Immature natural killer cell (primary cell): ENCODE results near the gene ACAD8. TPM values are rescaled to one million over a fixed set of nuclear protein-coding genes. Genes with fewer than 3 reads are reported as not detected.
"Not testable (repeated sequence)": the region's sequence is repeated elsewhere in the genome, so short reads cannot be mapped to it uniquely, and the experiment has no call there.

Experiments
- DNase-seq, 3 donors: peaks; one replicate each; pipeline ENCODE4 v3.0.0; 2022; ENCODE audit warnings: mixed read lengths in 1 of 3
- H3K27ac Mint-ChIP-seq, 6 donors: one replicate each; pipeline ENCODE4 v1.8.0; 2020; ENCODE audit warnings: mixed read lengths in 6 of 6, mild to moderate bottlenecking in 5 of 6, inconsistent platforms in 4 of 6, moderate library complexity in 3 of 6
- H3K27me3 Mint-ChIP-seq, 3 donors: one replicate each; pipeline ENCODE4 v1.8.0; 2020 to 2021; ENCODE audit warnings: low read depth in 3 of 3, mild to moderate bottlenecking in 3 of 3, mixed read lengths in 3 of 3, moderate library complexity in 3 of 3, inconsistent platforms in 1 of 3
- H3K36me3 Mint-ChIP-seq, 3 donors: one replicate each; pipeline ENCODE4 v1.8.0; 2020; ENCODE audit warnings: mixed read lengths in 3 of 3, inconsistent platforms in 2 of 3, mild to moderate bottlenecking in 2 of 3
- H3K4me1 Mint-ChIP-seq, 2 donors: one replicate each; pipeline ENCODE4 v1.8.0; 2020; ENCODE audit warnings: inconsistent platforms in 2 of 2, mild to moderate bottlenecking in 2 of 2, mixed read lengths in 2 of 2, moderate library complexity in 1 of 2
- H3K4me3 Mint-ChIP-seq, 5 donors: one replicate each; pipeline ENCODE4 v1.8.0; 2020; ENCODE audit warnings: mild to moderate bottlenecking in 5 of 5, mixed read lengths in 5 of 5, inconsistent platforms in 3 of 5, moderate library complexity in 3 of 5
- H3K9me3 Mint-ChIP-seq, 6 donors: one replicate each; pipeline ENCODE4 v1.8.0; 2020; ENCODE audit warnings: mild to moderate bottlenecking in 6 of 6, mixed read lengths in 6 of 6, inconsistent platforms in 4 of 6, moderate library complexity in 3 of 6
- polyA plus RNA-seq, 3 donors: library from polyadenylated mRNA; unstranded; fragments of 300-500 nt; fragmentation: Illumina TruSeq; gene quantifications; one replicate each; pipeline ENCODE4 v1.2.3, GENCODE V29; 2021

ACAD8 gene
- polyA plus RNA-seq, 3 donors from 2014 or later: 16.3 to 34.4 (median 22.7) TPM

DNA sequence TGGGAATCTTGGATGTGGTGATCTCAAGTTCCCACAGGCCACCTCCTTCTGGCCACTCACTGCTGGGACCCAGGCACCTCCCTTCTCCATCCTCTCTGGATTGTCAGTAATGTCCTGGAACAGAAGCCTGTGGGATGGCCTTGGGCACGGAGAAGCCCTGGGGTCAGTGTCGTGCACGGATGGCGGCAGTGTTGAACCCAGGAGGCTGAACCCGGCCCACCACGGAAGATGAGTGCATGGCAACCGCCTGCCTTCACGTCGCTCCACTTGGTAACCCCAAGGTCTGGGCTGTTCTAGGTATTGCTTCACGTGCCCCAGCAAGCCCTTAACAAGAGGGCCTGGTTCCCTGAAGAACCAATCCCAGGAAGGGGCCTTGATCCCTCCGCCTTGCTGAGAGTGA, 7.3 kb upstream of the ACAD8 start:
- Mint-ChIP-seq H3K36me3 (peaks cover 24 to 56% (median 41%) of the 10 kb centered on the region in 3 donors), H3K4me1 (peaks cover 0 to 3% of the 10 kb centered on the region in 2 donors), H3K27me3 (no peaks in the 10 kb centered on the region), H3K27ac (no peak overlapping the region), H3K4me3 (no peak overlapping the region), H3K9me3 (no peaks in the 10 kb centered on the region)
- no peak for DNase-seq

DNA sequence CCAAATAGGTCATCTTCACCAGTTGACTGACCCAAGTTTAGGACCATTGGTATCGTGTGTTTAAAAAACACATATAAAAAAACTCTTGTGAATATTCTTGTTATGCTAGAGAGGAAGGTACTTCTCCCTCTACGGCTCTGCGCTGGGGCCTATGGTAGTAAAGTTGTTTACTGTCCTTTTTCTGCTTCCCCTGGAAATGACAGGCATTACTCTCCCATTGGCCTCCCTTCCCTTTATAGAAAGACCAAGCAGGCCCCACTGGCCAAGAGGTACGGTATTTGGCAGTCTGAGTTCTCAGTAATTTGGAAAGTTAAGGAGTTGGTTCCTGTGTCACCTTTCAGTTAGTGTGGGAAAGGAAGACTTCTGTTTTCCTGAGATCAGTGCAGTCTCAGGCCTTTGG, 6.7 kb upstream of the ACAD8 start:
- Mint-ChIP-seq H3K27me3 (no peaks in the 10 kb centered on the region), H3K27ac (peak overlapping the region in 1 of 6 donors; percentile 16), H3K4me3 (no peak overlapping the region), H3K36me3 (peaks cover 24 to 56% (median 41%) of the 10 kb centered on the region in 3 donors), H3K9me3 (no peaks in the 10 kb centered on the region), H3K4me1 (peaks cover 2 to 5% of the 10 kb centered on the region in 2 donors)
- no peak for DNase-seq

DNA sequence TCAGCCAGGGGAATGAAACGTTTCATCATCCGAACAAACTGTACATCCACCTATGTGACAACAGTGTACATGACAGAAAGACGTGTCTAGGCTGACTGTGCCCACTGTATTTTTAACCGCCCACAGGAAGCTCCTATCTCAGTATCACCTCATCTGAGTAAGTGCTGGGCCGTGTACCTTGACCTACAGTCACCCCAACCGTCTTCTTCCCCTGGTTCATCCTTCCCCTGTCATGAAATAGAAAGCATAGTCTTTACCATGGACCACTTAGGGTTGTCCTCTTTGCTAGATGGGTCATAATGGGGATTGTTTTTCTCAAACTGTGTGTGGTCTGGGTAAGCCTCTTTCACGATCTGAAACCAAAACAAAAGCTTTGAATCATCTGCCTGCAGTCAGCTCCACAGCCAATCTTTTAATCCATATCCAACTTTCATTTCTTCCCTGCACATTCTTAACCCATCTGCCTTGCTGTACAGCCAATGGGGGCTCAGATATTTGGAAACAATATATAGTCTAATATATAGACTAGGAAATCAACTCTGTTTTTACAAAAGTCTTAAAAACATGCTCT, 4.4 kb upstream of the ACAD8 start:
- no peak for DNase-seq
- H3K36me3 Mint-ChIP-seq: peaks cover 16 to 37% (median 25%) of the 10 kb centered on the region in 3 donors
- peak overlapping the region in 5 of 6 donors; percentile 22 to 79 (median 73) for H3K27ac Mint-ChIP-seq
- no peak overlapping the region for H3K4me3 Mint-ChIP-seq
- H3K27me3 Mint-ChIP-seq: no peaks in the 10 kb centered on the region
- H3K4me1 Mint-ChIP-seq: peaks cover 21% of the 10 kb centered on the region in 2 donors
- H3K9me3 Mint-ChIP-seq: no peaks in the 10 kb centered on the region

DNA sequence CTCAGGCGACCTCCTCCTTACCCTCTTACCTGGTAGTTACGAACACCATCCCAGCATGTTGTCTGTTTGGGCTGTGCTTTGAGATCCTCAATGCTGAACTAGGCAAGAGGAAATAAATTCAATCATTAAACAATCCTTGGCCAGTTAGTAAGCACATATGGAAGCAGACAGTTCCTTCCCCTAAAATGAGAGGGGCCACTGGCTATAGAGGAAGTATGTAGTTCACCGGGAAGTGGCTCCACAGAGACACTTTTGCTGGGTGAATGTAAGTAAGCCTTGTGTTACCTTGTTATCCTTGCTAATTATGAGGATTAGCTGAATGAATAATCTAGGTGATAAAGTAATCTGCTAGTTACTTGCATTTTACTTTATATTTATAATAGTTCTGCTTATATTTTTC, 3.1 kb upstream of the ACAD8 start:
- H3K36me3 Mint-ChIP-seq: peaks cover 8 to 27% (median 18%) of the 10 kb centered on the region in 3 donors
- H3K27me3 Mint-ChIP-seq: no peaks in the 10 kb centered on the region
- H3K4me3 Mint-ChIP-seq: no peak overlapping the region
- DNase-seq: no peak
- no peak overlapping the region for H3K27ac Mint-ChIP-seq
- H3K4me1 Mint-ChIP-seq: peaks cover 23 to 33% of the 10 kb centered on the region in 2 donors
- H3K9me3 Mint-ChIP-seq: no peaks in the 10 kb centered on the region

DNA sequence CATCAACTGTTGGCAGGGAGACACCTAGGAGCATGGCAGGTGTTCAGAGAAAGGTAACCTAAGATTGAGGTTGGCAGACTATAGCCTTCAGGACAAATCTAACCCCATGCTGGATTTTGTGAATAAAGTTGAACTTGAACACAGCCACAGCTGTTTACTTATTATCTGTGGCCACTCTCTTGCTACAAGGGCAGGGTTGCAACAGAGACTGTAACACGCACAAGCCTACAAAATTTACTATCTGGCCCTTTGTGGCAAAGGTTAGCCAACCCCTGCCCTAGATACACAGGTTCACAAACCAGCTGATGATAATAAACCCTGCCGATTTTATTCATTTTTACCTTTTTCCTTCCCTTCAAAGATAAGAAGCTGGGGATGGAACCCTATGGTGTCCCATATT, 2.7 kb upstream of the ACAD8 start:
- H3K27ac Mint-ChIP-seq: no peak overlapping the region
- no peaks in the 10 kb centered on the region for H3K9me3 Mint-ChIP-seq
- H3K36me3 Mint-ChIP-seq: peaks cover 8 to 27% (median 18%) of the 10 kb centered on the region in 3 donors
- H3K27me3 Mint-ChIP-seq: peaks cover 0 to 1% (median 0%) of the 10 kb centered on the region in 3 donors
- no peak for DNase-seq
- H3K4me1 Mint-ChIP-seq: peaks cover 23 to 38% of the 10 kb centered on the region in 2 donors
- no peak overlapping the region for H3K4me3 Mint-ChIP-seq

DNA sequence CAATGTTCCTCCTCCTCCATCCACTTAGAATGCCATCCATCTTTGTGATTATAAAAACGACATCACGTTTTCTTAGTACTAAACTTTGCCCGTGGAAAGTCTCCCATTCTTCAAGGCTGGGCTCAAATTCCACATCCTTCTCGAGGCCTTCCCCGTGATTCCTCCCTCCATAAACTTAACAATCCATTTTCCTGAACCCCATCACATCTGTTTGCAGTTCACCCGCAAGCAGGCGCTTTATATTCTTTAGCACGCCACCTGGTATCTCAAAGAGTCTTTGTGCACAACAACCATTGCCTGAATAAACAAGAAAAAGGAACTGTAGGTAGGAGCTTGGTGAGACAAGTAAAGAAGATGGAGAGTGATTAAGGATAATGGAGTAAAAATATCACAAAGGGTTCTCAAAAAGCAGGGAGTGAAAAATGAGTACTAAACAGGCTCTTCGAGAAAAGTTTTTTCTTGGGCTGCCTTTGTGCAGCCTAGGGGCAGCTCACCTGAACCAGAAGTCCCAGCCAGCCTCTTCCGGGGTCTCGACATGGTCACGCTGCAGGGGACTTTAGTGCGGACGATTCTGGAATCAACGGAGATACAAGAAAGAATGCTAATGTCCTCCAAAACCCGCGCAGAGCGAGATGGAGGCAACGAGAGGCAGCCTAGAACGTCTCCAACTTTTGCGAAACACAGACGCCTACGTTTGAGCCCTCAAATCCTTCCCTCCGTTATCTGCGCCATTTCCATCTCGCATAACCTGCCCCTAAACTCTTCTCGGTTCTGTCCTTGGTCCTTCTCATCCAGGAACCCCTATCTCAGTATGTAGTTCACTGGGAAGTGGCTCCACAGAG, 801 bp upstream of the ACAD8 start:
- peak overlapping the region; percentile 90 to 98 (median 96) for H3K4me3 Mint-ChIP-seq
- H3K4me1 Mint-ChIP-seq: peaks cover 23 to 43% of the 10 kb centered on the region in 2 donors
- H3K27me3 Mint-ChIP-seq: peaks cover 0 to 1% (median 0%) of the 10 kb centered on the region in 3 donors
- H3K9me3 Mint-ChIP-seq: no peaks in the 10 kb centered on the region
- DNase-seq: no peak
- H3K27ac Mint-ChIP-seq: peak overlapping the region; percentile 61 to 91 (median 82)
- peaks cover under 1 to 17% (median 8%) of the 10 kb centered on the region in 3 donors for H3K36me3 Mint-ChIP-seq

DNA sequence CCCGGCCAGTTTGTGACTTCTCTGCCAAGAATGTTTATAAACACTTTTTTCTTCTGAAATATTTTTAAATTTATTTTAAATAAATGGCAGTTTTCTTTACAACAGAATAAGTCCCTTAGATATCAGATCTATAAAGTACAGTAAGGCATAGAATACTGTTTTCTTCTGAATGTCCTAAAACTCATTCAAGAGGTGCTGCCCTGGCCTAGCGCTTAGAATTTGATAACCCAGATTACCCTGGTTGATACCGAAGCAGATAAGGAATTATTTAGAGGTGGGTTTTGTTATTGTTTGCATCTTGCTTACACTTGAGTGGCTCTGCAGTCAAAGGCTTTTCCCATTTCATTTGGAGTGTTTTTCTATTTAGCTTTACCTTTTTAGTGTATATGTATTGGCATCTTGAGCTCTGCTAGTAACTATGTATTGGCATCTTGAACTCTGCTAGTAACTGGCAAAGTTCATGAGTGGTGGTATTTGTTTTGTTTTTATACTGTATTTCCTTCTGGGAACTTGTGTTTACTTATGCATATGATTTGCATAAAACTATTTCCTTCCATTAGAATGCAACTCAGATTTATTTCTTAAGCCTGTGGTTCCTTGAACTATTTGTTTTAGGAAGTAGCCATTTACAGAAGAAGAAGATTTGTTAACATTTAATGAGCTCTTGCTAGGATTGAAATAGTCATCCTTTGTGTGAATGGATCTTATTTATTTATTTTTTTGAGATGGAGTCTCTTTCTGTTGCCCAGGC, 1.2 kb downstream of the ACAD8 start:
- Mint-ChIP-seq H3K9me3 (no peaks in the 10 kb centered on the region), H3K4me1 (peaks cover 23 to 43% of the 10 kb centered on the region in 2 donors), H3K27me3 (peaks cover 0 to 1% (median 0%) of the 10 kb centered on the region in 3 donors), H3K27ac (peak overlapping the region in 4 of 6 donors; percentile 41 to 81 (median 60)), H3K4me3 (peak overlapping the region; percentile 78 to 98 (median 96)), H3K36me3 (peaks cover 7 to 13% (median 9%) of the 10 kb centered on the region in 3 donors)
- no peak for DNase-seq

DNA sequence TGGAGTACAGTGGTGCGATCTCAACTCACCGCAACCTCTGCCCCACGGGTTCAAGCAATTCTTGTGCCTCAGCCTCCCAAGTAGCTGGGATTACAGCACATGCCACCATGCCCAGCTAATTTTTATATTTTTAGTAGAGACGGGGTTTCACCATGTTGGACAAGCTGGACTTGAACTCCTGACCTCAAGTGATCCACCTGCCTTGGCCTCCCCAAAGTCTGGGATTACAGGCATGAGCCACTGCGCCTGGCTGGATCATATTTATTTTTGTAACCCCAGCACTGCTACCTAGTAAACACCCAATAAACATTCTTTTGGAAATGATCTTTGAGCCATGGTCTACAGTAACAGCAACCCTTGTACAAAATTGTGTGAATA, 1.8 kb downstream of the ACAD8 start:
- Mint-ChIP-seq H3K4me3 (peak overlapping the region in 3 of 5 donors; percentile 29 to 96 (median 90)), H3K36me3 (peaks cover 7 to 19% (median 9%) of the 10 kb centered on the region in 3 donors), H3K4me1 (peaks cover 23 to 43% of the 10 kb centered on the region in 2 donors)
- H3K9me3 Mint-ChIP-seq, DNase-seq, H3K27me3 Mint-ChIP-seq, H3K27ac Mint-ChIP-seq: not testable (repeated sequence)

DNA sequence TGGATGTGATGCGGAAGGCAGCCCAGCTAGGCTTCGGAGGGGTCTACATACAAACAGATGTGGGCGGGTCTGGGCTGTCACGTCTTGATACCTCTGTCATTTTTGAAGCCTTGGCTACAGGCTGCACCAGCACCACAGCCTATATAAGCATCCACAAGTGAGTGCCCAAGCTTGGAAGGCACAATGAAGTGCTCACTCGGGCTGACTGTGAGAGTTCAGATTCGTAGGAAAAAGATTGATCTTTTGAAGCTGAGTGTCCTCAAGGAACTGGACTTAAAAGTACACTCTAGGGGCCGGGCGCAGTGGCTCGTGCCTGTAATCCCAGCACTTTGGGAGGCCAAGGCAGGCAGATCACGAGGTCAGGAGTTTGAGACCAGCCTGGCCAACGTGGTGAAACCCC, 3.7 kb downstream of the ACAD8 start:
- peaks cover 17 to 36% of the 10 kb centered on the region in 2 donors for H3K4me1 Mint-ChIP-seq

DNA sequence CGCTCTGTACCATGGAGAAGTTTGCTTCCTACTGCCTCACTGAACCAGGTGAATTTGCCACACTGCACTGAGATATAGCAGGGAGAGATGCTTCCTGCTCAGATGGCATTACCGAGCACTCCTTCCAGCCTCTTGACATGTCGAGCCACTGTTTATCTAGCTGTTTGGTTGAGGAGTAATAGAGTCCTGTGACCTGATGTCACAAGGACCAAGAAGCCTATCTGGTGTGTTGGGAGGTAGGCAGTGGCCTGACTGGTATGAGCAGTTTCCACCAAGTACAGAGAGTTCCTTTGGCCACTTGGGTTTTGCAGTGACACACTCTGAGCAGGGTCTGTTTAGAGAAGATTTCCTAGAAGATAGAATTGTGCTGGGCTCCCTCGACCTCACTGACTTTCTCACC, 5.2 kb downstream of the ACAD8 start:
- H3K36me3 Mint-ChIP-seq: peaks cover 10 to 35% (median 14%) of the 10 kb centered on the region in 3 donors
- H3K4me1 Mint-ChIP-seq: peaks cover 6 to 24% of the 10 kb centered on the region in 2 donors
- H3K27ac Mint-ChIP-seq: peak overlapping the region in 1 of 6 donors; percentile 2

More for the DNA sequence above, 3.7 kb downstream of the ACAD8 start:
- DNase-seq: no peak
- no peak overlapping the region for H3K4me3 Mint-ChIP-seq
- peaks cover 10 to 27% (median 14%) of the 10 kb centered on the region in 3 donors for H3K36me3 Mint-ChIP-seq
- H3K27ac Mint-ChIP-seq: peak overlapping the region in 1 of 6 donors; percentile 64
- H3K27me3 Mint-ChIP-seq: peaks cover 0 to 1% (median 0%) of the 10 kb centered on the region in 3 donors
- no peaks in the 10 kb centered on the region for H3K9me3 Mint-ChIP-seq

DNA sequence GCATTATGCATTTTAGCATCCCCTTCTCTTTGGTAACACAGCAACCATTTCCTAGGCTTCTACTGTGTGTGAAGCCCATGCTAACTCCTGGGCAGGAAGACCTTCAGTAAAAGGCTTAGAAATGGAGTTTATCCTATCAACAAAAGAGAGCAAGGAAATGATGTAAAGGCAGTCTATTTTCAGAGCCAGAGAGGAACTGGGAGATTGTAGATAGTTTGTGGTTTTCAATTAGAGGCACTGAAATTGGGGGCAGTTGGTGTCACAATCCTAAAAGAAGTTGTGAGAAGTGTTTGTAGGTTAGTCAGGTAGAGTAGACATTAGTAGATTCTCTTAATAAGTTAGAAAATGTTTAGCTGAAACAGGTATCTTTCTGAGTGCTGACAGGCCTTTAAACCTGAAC, 7.1 kb downstream of the ACAD8 start:
- DNase-seq: no peak
- peaks cover 10 to 35% (median 14%) of the 10 kb centered on the region in 3 donors for H3K36me3 Mint-ChIP-seq
- peaks cover 0 to 4% (median 0%) of the 10 kb centered on the region in 3 donors for H3K27me3 Mint-ChIP-seq
- H3K4me3 Mint-ChIP-seq: no peak overlapping the region
- H3K9me3 Mint-ChIP-seq: no peaks in the 10 kb centered on the region
- H3K27ac Mint-ChIP-seq: no peak overlapping the region
- peaks cover 0 to 7% of the 10 kb centered on the region in 2 donors for H3K4me1 Mint-ChIP-seq

More for the DNA sequence above, 5.2 kb downstream of the ACAD8 start:
- H3K9me3 Mint-ChIP-seq: no peaks in the 10 kb centered on the region
- no peak overlapping the region for H3K4me3 Mint-ChIP-seq
- H3K27me3 Mint-ChIP-seq: peaks cover 0 to 2% (median 0%) of the 10 kb centered on the region in 3 donors
- no peak for DNase-seq

DNA sequence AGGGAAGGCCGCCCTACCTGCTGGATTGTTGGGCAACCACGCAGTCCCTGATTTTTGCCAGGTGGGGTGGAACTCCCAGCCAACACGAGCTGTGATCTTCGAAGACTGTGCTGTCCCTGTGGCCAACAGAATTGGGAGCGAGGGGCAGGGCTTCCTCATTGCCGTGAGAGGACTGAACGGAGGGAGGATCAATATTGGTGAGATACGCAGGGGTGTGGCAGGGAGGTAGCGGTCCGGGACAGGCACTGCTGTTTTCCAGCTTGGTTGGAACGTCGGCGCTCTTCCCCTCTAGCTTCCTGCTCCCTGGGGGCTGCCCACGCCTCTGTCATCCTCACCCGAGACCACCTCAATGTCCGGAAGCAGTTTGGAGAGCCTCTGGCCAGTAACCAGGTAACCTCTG, 7.6 kb downstream of the ACAD8 start:
- no peaks in the 10 kb centered on the region for H3K9me3 Mint-ChIP-seq
- H3K4me3 Mint-ChIP-seq: no peak overlapping the region
- H3K27ac Mint-ChIP-seq: no peak overlapping the region
- peaks cover 10 to 35% (median 14%) of the 10 kb centered on the region in 3 donors for H3K36me3 Mint-ChIP-seq
- peaks cover 0 to 3% (median 0%) of the 10 kb centered on the region in 3 donors for H3K27me3 Mint-ChIP-seq
- H3K4me1 Mint-ChIP-seq: peaks cover 0 to 2% of the 10 kb centered on the region in 2 donors
- no peak for DNase-seq

DNA sequence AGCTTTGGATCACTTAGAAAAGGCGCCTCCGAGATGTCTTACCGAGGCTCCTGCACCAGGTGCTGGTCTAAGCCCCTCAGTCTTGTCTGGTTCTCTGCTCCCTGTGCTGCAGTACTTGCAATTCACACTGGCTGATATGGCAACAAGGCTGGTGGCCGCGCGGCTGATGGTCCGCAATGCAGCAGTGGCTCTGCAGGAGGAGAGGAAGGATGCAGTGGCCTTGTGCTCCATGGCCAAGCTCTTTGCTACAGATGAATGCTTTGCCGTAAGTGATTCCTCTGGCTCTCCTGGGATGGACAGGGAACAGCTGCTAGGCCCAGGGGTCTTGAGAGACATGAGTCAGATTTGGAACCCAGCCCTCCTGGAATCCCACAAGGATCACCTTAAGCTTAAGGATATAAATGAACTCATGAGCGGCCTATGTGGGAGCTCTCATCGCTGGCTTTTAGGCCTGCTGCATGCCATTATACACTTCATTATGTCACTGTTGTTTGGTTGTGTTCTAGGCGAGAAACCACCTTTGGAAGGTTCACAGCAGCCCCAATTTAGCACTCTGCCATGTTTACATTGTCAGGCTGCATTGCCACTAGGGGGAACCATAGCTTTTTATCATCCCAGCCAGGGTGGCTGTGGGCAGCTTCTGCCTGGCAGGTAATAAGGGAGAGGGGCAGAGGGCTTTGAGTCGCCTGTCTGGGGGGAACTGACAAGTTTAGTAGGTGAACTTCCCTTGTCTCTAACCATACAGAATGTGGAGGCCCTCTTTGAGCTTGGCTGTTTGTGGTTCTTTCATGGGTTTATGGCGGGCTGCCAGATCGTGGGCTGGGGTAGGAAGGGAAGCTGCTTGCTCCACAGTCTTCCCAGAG, 8.5 kb downstream of the ACAD8 start:
- Mint-ChIP-seq H3K36me3 (peaks cover 10 to 35% (median 14%) of the 10 kb centered on the region in 3 donors), H3K4me1 (no peaks in the 10 kb centered on the region), H3K4me3 (no peak overlapping the region), H3K9me3 (no peaks in the 10 kb centered on the region), H3K27ac (no peak overlapping the region), H3K27me3 (peaks cover 0 to 3% (median 0%) of the 10 kb centered on the region in 3 donors)
- no peak for DNase-seq
